NCI-H2196 treated with DMSO at 0.1 percent for 48 hours (cell line): ENCODE data around the gene TMEM161B.
"Not testable (repeated sequence)": the region's sequence is repeated elsewhere in the genome, so short reads cannot be mapped to it uniquely, and the experiment has no call there.

Experiments used
- DNase-seq: peaks from one replicate; lab custom pipeline; 2025; ENCODE audit not compliant: unreplicated experiment; lab: John Stamatoyannopoulos, UW

The TMEM161B gene

GRCh38 chr5:88250010-88250409 is 18.6 kb downstream of the TMEM161B start:
- no peak for DNase-seq

GRCh38 chr5:88248743-88249540 is 19.7 kb downstream of the TMEM161B start:
- no peak for DNase-seq

- no peak for DNase-seq
These were observed 20.6 kb downstream of the TMEM161B start for GRCh38 chr5:88248094-88248493.

- DNase-seq: no peak
These were observed 22.8 kb downstream of the TMEM161B start for GRCh38 chr5:88245893-88246244.

GRCh38 chr5:88245241-88245892 is 23.3 kb downstream of the TMEM161B start:
- no peak for DNase-seq

GRCh38 chr5:88244686-88245085 is 24.0 kb downstream of the TMEM161B start:
- DNase-seq: no peak

GRCh38 chr5:88243493-88243892 is 25.2 kb downstream of the TMEM161B start:
- DNase-seq: not testable (repeated sequence)

GRCh38 chr5:88238732-88239131 is 29.9 kb downstream of the TMEM161B start:
- no peak for DNase-seq

- DNase-seq: no peak
These were observed 31.6 kb downstream of the TMEM161B start for GRCh38 chr5:88236866-88237642.

GRCh38 chr5:88235828-88236227 is 32.8 kb downstream of the TMEM161B start:
- DNase-seq: no peak

- DNase-seq: no peak
These were observed 33.3 kb downstream of the TMEM161B start for GRCh38 chr5:88235346-88235745.

- no peak for DNase-seq
These were observed 38.0 kb downstream of the TMEM161B start for GRCh38 chr5:88230546-88231066.

GRCh38 chr5:88226881-88227450 is 41.7 kb downstream of the TMEM161B start:
- no peak for DNase-seq

- no peak for DNase-seq
These were observed 54.0 kb downstream of the TMEM161B start for GRCh38 chr5:88214655-88215054.

GRCh38 chr5:88207575-88207974 is 61.1 kb downstream of the TMEM161B start:
- no peak for DNase-seq

GRCh38 chr5:88203981-88204750 is 64.5 kb downstream of the TMEM161B start:
- DNase-seq: no peak

GRCh38 chr5:88195636-88196035 is 73.0 kb downstream of the TMEM161B start:
- no peak for DNase-seq

GRCh38 chr5:88193896-88194295 is 74.7 kb downstream of the TMEM161B start:
- DNase-seq: no peak

- DNase-seq: no peak
These were observed 78.4 kb downstream of the TMEM161B start for GRCh38 chr5:88190106-88190834.

GRCh38 chr5:88189484-88189883 is 79.2 kb downstream of the TMEM161B start:
- DNase-seq: not testable (repeated sequence)
